Suprapubic skin (tissue), 4 donors: ENCODE data around the gene POLR1C. TPM values are rescaled to one million over a fixed set of nuclear protein-coding genes. Genes with fewer than 3 reads are reported as not detected.

Source experiments
- DNase-seq, 2 donors: peaks; one replicate each; pipeline ENCODE4 v3.0.0-alpha.2; 2019; ENCODE audit warnings: low spot score in 2 of 2
- H3K27ac ChIP-seq: fragments of 200-600 bp; sonication (generic); one replicate; pipeline ENCODE4 v1.5.1; 2019
- H3K27me3 ChIP-seq: fragments of 200-600 bp; sonication (generic); one replicate; pipeline ENCODE4 v1.5.1; 2019
- H3K36me3 ChIP-seq: fragments of 200-600 bp; sonication (generic); one replicate; pipeline ENCODE4 v1.5.1; 2019
- H3K4me1 ChIP-seq: fragments of 200-600 bp; sonication (generic); one replicate; pipeline ENCODE4 v1.5.1; 2019
- H3K4me3 ChIP-seq: fragments of 200-600 bp; sonication (generic); one replicate; pipeline ENCODE4 v1.5.1; 2019; ENCODE audit warnings: mild to moderate bottlenecking
- H3K9me3 ChIP-seq: fragments of 200-600 bp; sonication (generic); one replicate; pipeline ENCODE4 v1.5.1; 2019
- CTCF ChIP-seq, 2 donors: fragments of 200-600 bp in 1 of 2; fragments of 450-650 bp in 1 of 2; sonication (generic) in 1 of 2; IDR thresholded peaks; one replicate each; pipeline ENCODE4 v1.5.1; 2016 to 2019; ENCODE audit warnings: antibody characterized with exemption in 2 of 2, mild to moderate bottlenecking in 1 of 2, moderate library complexity in 1 of 2
- EP300 ChIP-seq: sonication (generic); formaldehyde crosslinking; IDR thresholded peaks from one replicate; pipeline ENCODE4 v1.6.1; 2017; ENCODE audit warnings: antibody characterized with exemption
- POLR2A ChIP-seq, 2 donors: fragments of 450-650 bp; IDR thresholded peaks; one replicate each; pipeline ENCODE4 v1.6.1; 2017; ENCODE audit warnings: antibody characterized with exemption in 2 of 2, mild to moderate bottlenecking in 2 of 2, moderate library complexity in 2 of 2
- POLR2AphosphoS5 ChIP-seq, 3 donors: sonication (generic); formaldehyde crosslinking; IDR thresholded peaks; one replicate each; pipeline ENCODE4 v1.6.1; 2017; ENCODE audit warnings: antibody characterized with exemption in 3 of 3
- WGBS: methylation state at CpG from one replicate; pipeline ENCODE4 v1.1.5; 2018; 5-methylcytosine and 5-hydroxymethylcytosine counted together
- total RNA-seq, 4 donors: library from RNA; depleted of rRNA; stranded (reverse); fragments of >200 nt; gene quantifications; one replicate each; pipeline ENCODE4 v1.1.0, GENCODE V29; 2016

The POLR1C gene
- total RNA-seq, 4 donors from 2014 or later, result 31.1 to 44.7 (median 35.6) TPM

DNA sequence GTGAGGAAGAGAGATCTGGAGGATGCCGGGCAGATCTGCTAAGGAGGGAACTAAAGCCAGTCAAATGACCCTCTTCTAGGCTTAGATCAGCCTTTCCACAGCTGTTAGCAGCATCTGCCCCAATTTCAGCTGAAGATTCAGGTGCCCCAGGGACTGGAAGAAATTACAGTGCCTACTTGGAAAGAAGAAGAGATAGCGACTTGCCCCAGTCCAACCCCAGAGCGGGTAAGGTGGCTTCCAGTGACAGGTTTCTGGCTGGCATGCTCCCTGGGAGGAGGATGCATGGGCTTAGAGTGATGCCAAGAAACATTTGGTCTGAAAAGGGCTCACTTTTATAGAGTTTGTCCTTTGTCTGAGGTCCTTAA is 38.9 kb upstream of the POLR1C start:
- DNase-seq, result no peak
- Histone ChIP-seq H3K27me3 (no peaks in the 10 kb centered on the region), H3K4me1 (peaks cover 46% of the 10 kb centered on the region), H3K36me3 (no peaks in the 10 kb centered on the region), H3K4me3 (peak overlapping the region; percentile 66), H3K9me3 (no peaks in the 10 kb centered on the region), H3K27ac (peak overlapping the region; percentile 75)
- TF ChIP-seq POLR2A (IDR thresholded peaks at IDR 0.05) (no peak), CTCF (IDR thresholded peaks at IDR 0.05) (no peak), EP300 (no peak), POLR2AphosphoS5 (IDR thresholded peaks at IDR 0.05) (no peak)
- 16% methylated on average over 3 of the region's 3 CpGs for WGBS

- Histone ChIP-seq H3K9me3 (no peaks in the 10 kb centered on the region), H3K27ac (no peak overlapping the region), H3K36me3 (no peaks in the 10 kb centered on the region), H3K27me3 (no peaks in the 10 kb centered on the region), H3K4me3 (no peak overlapping the region), H3K4me1 (peaks cover 46% of the 10 kb centered on the region)
- TF ChIP-seq CTCF (IDR thresholded peaks at IDR 0.05), result no peak
- no peak for TF ChIP-seq POLR2AphosphoS5 (IDR thresholded peaks at IDR 0.05)
- no peak for TF ChIP-seq POLR2A (IDR thresholded peaks at IDR 0.05)
- no peak for TF ChIP-seq EP300
- DNase-seq, result no peak
- 63% methylated on average over 2 of the region's 2 CpGs for whole genome bisulfite sequencing
Measured at GRCh38 chr6:43481075-43481474, 35.8 kb upstream of the POLR1C start.

DNA sequence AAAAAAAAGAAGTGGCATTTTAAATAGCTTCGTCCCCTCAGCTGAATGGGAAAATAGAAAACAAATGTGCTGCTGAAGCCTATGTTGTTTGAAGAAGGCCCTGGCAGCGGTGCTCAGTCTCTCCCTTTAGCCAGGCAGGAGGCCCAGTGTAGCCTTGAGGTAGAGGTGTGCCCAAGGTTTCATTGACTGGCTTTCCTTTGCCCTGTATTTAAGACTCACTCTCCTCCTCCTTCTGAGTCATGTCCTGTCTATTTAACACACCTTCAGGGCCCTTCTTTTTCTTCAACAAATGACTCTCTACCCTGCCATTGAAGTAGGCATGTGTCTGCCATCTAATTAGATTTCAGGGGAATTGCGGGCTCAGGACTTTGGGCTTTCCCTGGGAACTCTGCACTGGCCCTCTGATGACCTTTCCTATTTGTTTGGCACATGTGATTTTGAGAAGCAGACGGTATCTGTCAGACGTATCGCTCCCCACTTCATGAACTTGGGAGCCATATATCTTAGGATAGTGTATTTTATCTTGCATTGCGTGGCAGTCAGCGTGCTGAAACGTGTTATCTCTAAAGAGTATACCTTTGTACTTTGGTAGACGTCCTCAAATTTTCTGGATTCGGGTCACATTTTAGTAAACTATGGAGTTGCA is 35.2 kb upstream of the POLR1C start:
- 50% methylated on average over 11 of the region's 11 CpGs for WGBS
- no peak for DNase-seq
- no peak overlapping the region for H3K4me3 ChIP-seq
- no peak overlapping the region for H3K27ac ChIP-seq
- H3K4me1 ChIP-seq, result peaks cover 45% of the 10 kb centered on the region
- TF ChIP-seq CTCF (IDR thresholded peaks at IDR 0.05), result no peak
- TF ChIP-seq POLR2AphosphoS5 (IDR thresholded peaks at IDR 0.05), result no peak
- TF ChIP-seq EP300, result no peak
- H3K27me3 ChIP-seq, result no peaks in the 10 kb centered on the region
- H3K36me3 ChIP-seq, result no peaks in the 10 kb centered on the region
- H3K9me3 ChIP-seq, result no peaks in the 10 kb centered on the region

GRCh38 chr6:43488667-43489276 is 28.1 kb upstream of the POLR1C start:
- TF ChIP-seq EP300, result no peak
- TF ChIP-seq CTCF (IDR thresholded peaks at IDR 0.05), result no peak
- no peak for TF ChIP-seq POLR2A (IDR thresholded peaks at IDR 0.05)
- no peak for TF ChIP-seq POLR2AphosphoS5 (IDR thresholded peaks at IDR 0.05)
- no peaks in the 10 kb centered on the region for H3K36me3 ChIP-seq
- H3K27me3 ChIP-seq, result no peaks in the 10 kb centered on the region
- peaks cover 45% of the 10 kb centered on the region for H3K4me1 ChIP-seq
- H3K9me3 ChIP-seq, result no peaks in the 10 kb centered on the region
- 74% methylated on average over 3 of the region's 4 CpGs for WGBS
- H3K27ac ChIP-seq, result no peak overlapping the region
- H3K4me3 ChIP-seq, result no peak overlapping the region
- DNase-seq, result no peak

GRCh38 chr6:43489277-43490072 is 27.4 kb upstream of the POLR1C start:
- WGBS, result 56% methylated on average over 6 of the region's 12 CpGs
- no peak overlapping the region for H3K27ac ChIP-seq

More at GRCh38 chr6:43489277-43490072, 27.4 kb upstream of the POLR1C start:
- Histone ChIP-seq H3K4me3 (no peak overlapping the region), H3K9me3 (no peaks in the 10 kb centered on the region), H3K36me3 (no peaks in the 10 kb centered on the region), H3K4me1 (peaks cover 50% of the 10 kb centered on the region), H3K27me3 (no peaks in the 10 kb centered on the region)
- no peak for TF ChIP-seq EP300
- TF ChIP-seq CTCF (IDR thresholded peaks at IDR 0.05), result no peak
- TF ChIP-seq POLR2A (IDR thresholded peaks at IDR 0.05), result no peak
- no peak for TF ChIP-seq POLR2AphosphoS5 (IDR thresholded peaks at IDR 0.05)
- no peak for DNase-seq
